Liver (tissue), 3 donors: ENCODE data around the gene PABPC1L.

ENCODE experiments used
- CTCF ChIP-seq: fragments of 150-350 bp; IDR thresholded peaks from 2 replicates; pipeline ENCODE4 v1.5.1; 2017; ENCODE audit warnings: improper control_type of control experiment, low read depth, low read length; ENCODE audit not compliant: missing input control
- EGR1 ChIP-seq, 2 donors: IDR thresholded peaks; 2 replicates each; pipeline ENCODE4 v1.6.1; 2016 to 2018; ENCODE audit warnings: antibody characterized with exemption in 2 of 2, low read depth in 2 of 2
- FOXA2 ChIP-seq: IDR thresholded peaks from 2 replicates; pipeline ENCODE4 v1.6.1; 2016; ENCODE audit warnings: antibody characterized with exemption
- GABPA ChIP-seq, 2 donors: IDR thresholded peaks in 1 of 2; conservative IDR thresholded peaks in 1 of 2; 2 replicates each; pipeline ENCODE4 v1.6.1; 2016; ENCODE audit warnings: antibody characterized with exemption in 2 of 2, mild to moderate bottlenecking in 1 of 2, moderate library complexity in 1 of 2
- RAD21 ChIP-seq, 2 donors: IDR thresholded peaks; 2 replicates each; pipeline ENCODE4 v1.6.1; 2016; ENCODE audit warnings: antibody characterized with exemption in 2 of 2, mild to moderate bottlenecking in 2 of 2
- REST ChIP-seq: IDR thresholded peaks from 2 replicates; pipeline ENCODE4 v1.6.1; 2016; ENCODE audit warnings: antibody characterized with exemption, mild to moderate bottlenecking
- YY1 ChIP-seq: IDR thresholded peaks from 2 replicates; pipeline ENCODE4 v1.6.1; 2016; ENCODE audit warnings: antibody characterized with exemption, mild to moderate bottlenecking
- donor health status: healthy.
- donor health status: healthy.

- TF ChIP-seq CTCF (no peak), GABPA (IDR thresholded peaks at IDR 0.05 in 1 of 2, conservative IDR thresholded peaks at IDR 0.05 in 1 of 2) (no peak), EGR1 (IDR thresholded peaks at IDR 0.05; ENCODE audit: low read depth in 2 of 2) (no peak), RAD21 (IDR thresholded peaks at IDR 0.05) (no peak), FOXA2 (no peak), YY1 (no peak), REST (no peak)
Observed at GRCh38 chr20:44954211-44954610, 44.4 kb downstream of the PABPC1L start.
